ENCODE results near the gene PHETA1.

GRCh38 chr12:111335811-111336210 lies 33.1 kb downstream of the PHETA1 start:
- TF ChIP-seq, protein P1, sequence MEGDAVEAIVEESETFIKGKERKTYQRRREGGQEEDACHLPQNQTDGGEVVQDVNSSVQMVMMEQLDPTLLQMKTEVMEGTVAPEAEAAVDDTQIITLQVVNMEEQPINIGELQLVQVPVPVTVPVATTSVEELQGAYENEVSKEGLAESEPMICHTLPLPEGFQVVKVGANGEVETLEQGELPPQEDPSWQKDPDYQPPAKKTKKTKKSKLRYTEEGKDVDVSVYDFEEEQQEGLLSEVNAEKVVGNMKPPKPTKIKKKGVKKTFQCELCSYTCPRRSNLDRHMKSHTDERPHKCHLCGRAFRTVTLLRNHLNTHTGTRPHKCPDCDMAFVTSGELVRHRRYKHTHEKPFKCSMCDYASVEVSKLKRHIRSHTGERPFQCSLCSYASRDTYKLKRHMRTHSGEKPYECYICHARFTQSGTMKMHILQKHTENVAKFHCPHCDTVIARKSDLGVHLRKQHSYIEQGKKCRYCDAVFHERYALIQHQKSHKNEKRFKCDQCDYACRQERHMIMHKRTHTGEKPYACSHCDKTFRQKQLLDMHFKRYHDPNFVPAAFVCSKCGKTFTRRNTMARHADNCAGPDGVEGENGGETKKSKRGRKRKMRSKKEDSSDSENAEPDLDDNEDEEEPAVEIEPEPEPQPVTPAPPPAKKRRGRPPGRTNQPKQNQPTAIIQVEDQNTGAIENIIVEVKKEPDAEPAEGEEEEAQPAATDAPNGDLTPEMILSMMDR (conservative IDR thresholded peaks at IDR 0.05 in 1 of 2, IDR thresholded peaks at IDR 0.05 in 1 of 2; ENCODE audit: extremely low read depth in 1 of 2, insufficient read depth in 1 of 2, low read depth in 1 of 2, low read length in 2 of 2): no peak
- no peak for TF ChIP-seq EZH2 (IDR thresholded peaks at IDR 0.05; ENCODE audit: borderline replicate concordance, low read length)
